ENCODE results near the gene TENM3.
"Not testable (repeated sequence)": the region's sequence is repeated elsewhere in the genome, so short reads cannot be mapped to it uniquely, and the experiment has no call there.

TENM3 gene

GRCh38 chr4:182243204-182243603, at the start of gene TENM3:
Gene TENM3 (plus strand): TSS chr4:182243402. CDS start chr4:182324021, 80,619 bp downstream.
- DNase-seq, result not testable (repeated sequence)

- DNase-seq, result no peak
These were observed 48.9 kb upstream of the TENM3 start for GRCh38 chr4:182194091-182194824.

- no peak for DNase-seq
These were observed 45.6 kb upstream of the TENM3 start for GRCh38 chr4:182197611-182198010.

- DNase-seq, result no peak
These were observed 41.3 kb upstream of the TENM3 start for GRCh38 chr4:182201871-182202270.

GRCh38 chr4:182202650-182203049, 40.6 kb upstream of the TENM3 start:
- DNase-seq, result no peak

GRCh38 chr4:182203872-182204411, 39.3 kb upstream of the TENM3 start:
- DNase-seq, result no peak

- no peak for DNase-seq
These were observed 37.9 kb upstream of the TENM3 start for GRCh38 chr4:182205306-182205705.

GRCh38 chr4:182206266-182206665, 36.9 kb upstream of the TENM3 start:
- DNase-seq, result no peak

GRCh38 chr4:182206916-182207315, 36.3 kb upstream of the TENM3 start:
- no peak for DNase-seq

- no peak for DNase-seq
These were observed 35.3 kb upstream of the TENM3 start for GRCh38 chr4:182207830-182208396.

GRCh38 chr4:182208526-182209050, 34.6 kb upstream of the TENM3 start:
- no peak for DNase-seq

- DNase-seq, result no peak
These were observed 30.9 kb upstream of the TENM3 start for GRCh38 chr4:182212211-182212761.

- no peak for DNase-seq
These were observed 30.2 kb upstream of the TENM3 start for GRCh38 chr4:182213004-182213403.

- DNase-seq, result no peak
These were observed 28.1 kb upstream of the TENM3 start for GRCh38 chr4:182215148-182215547.

GRCh38 chr4:182216005-182216404, 27.2 kb upstream of the TENM3 start:
- no peak for DNase-seq

GRCh38 chr4:182219411-182220056, 23.7 kb upstream of the TENM3 start:
- no peak for DNase-seq

- DNase-seq, result no peak
These were observed 21.2 kb upstream of the TENM3 start for GRCh38 chr4:182221987-182222386.

- no peak for DNase-seq
These were observed 20.4 kb upstream of the TENM3 start for GRCh38 chr4:182222766-182223165.

- no peak for DNase-seq
These were observed 19.5 kb upstream of the TENM3 start for GRCh38 chr4:182223708-182224107.

GRCh38 chr4:182224192-182224850, 18.9 kb upstream of the TENM3 start:
- DNase-seq, result no peak

- no peak for DNase-seq
These were observed 17.8 kb upstream of the TENM3 start for GRCh38 chr4:182225257-182225852.

GRCh38 chr4:182227611-182228010, 15.6 kb upstream of the TENM3 start:
- no peak for DNase-seq
